GM21447 (cell line): Measurements from ENCODE around the gene TRRAP.

Source experiments
- ATAC-seq: cut with Tn5 transposase; IDR thresholded peaks from one replicate; pipeline ENCODE4 v1.9.1; 2021; ENCODE audit not compliant: unreplicated experiment

TRRAP gene

DNA sequence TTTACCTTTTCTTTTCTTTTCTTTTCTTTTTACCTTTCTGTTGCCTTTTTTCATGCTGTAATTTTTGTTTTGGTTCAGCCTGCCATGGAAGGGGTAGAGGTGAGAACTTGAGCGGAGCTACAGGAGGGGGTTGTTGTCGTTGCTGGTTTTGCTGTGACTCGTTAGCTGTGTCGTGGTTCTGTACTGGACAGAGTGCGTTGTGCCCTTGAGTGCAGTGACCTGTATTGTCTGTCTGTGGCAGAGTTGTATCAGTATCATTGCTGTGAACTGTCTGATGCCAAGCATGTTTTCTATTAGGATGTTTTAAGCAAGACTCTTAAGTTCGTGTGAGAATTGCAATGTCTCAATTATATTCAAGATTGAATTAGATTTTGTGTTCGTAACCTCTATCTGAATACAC is 67.5 kb downstream of the TRRAP start:
- no peak for ATAC-seq

- no peak for ATAC-seq
Observed at GRCh38 chr7:98946389-98946788, 68.1 kb downstream of the TRRAP start.

DNA sequence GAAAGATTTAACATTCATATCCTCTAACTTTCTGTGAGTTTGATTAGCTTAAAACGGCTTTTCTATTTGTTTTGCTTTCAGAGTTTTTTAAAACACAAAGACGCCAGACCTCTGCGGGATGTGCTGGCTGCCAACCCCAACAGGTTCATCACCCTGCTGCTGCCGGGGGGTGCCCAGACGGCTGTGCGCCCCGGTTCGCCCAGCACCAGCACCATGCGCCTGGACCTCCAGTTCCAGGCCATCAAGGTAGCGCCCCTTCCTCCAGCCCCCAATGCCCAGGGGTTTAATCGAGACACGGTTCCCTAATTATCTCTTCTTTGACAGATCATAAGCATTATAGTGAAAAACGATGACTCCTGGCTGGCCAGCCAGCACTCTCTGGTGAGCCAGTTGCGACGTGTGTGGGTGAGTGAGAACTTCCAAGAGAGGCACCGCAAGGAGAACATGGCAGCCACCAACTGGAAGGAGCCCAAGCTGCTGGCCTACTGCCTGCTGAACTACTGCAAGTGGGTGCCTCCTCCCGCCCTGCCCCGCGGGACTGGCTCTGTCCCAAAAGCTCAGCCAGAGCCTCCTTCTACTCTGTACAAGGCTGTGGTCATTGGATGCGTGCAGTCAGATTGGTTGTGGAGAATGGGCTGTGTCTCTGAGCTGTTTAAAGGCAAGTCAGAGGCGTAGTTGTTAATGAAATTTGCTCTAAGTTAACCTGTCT is 71.2 kb downstream of the TRRAP start:
- ATAC-seq, result no peak

GRCh38 chr7:98955992-98956391 is 77.7 kb downstream of the TRRAP start:
- no peak for ATAC-seq

- ATAC-seq, result no peak
Observed at GRCh38 chr7:98956469-98956868, 78.1 kb downstream of the TRRAP start.

DNA sequence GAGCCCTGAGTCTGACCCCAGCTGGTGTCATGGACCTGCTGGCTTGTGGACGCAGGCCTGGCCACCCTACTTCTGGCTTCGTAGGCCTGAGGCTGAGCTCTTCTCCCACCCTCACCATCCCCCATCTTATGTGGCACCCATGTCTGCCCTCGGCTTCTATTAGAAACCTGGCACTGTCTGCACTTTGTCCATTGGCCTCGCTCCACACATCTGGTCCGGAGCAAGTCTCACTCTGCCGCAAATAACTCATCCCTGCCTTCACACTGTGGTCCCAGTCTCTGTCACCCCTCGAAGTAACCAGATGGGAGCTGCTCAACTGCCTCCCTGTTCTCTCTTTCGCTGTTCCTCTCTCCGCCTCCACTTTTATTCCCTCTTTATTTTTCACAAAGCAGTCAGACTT is 78.6 kb downstream of the TRRAP start:
- ATAC-seq, result no peak

- ATAC-seq, result no peak
Observed at GRCh38 chr7:98957766-98958165, 79.4 kb downstream of the TRRAP start.

DNA sequence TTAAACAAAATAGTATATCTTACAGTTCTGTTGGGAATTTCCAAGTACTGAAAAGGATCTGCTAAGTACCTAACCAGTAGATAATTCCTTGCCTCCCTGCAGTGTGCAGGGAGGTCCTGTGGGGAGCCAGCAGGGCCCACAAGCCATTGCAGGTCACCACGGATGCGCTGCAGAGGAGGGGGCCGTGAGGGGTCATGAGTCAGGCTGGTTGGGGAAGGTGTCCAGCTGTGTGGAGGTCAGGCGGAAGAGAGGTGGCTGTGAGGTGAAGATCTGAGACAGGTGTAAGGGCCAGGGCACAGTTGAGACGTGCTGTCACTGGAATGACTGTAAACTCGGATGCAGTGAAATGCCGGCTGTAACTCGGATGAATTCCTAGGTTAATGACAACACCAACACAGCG is 80.6 kb downstream of the TRRAP start:
- ATAC-seq, result no peak

DNA sequence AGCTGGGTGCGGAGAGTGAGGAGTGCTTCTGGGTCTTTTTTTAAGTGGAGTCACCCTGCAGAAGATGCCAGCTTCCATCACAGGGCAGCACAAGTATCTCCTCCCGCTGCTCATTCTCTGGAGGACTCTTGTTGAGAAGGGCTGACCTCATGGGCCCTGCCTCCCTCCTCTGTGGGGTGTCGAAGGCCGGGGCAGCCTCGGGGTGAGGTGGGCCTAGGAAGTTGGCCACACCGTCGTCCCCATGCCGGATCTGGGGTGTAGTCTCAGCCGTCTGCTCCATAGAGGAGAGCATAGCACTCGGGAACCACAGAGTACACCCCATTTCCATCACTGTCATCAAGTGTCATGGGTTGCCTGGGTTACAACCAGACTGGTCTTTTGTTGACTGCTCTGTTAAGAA is 85.0 kb downstream of the TRRAP start:
- ATAC-seq, result no peak

DNA sequence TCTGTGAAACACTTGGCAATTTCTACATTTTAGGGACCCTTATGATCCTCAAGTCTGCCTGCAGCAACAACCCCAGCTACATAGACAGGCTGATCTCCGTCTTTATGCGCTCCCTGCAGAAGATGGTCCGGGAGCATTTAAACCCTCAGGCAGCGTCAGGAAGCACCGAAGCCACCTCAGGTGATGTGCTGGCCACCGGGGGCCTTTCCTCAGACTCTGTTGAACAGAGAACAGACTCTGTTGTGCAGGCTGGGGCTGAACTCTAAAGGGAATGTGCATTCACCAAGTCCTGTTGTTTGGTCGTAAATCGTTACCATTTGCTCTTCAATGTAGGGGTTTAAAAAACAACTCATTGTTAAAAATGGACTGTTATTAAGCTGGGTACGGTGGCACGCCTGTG is 86.3 kb downstream of the TRRAP start:
- no peak for ATAC-seq

DNA sequence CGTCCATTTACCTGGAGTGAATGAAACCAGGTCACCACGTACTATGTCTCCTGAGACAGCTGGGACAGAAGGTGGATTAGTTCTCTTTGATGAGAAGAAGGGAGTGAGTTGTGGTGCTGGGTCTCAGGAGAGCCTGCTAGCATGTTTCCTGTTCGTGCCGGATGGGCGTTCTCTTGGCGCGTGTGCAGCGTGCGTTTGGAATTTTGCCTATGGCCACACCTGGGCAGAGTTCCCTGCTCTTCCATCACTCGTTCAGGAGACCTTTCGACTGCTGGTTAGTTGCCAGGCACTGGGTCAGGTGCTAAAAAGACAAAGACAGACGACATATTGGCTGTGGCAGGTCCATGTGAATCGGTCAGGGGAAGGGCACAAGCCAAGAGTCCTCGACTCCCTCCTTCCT is 90.3 kb downstream of the TRRAP start:
- ATAC-seq, result no peak

DNA sequence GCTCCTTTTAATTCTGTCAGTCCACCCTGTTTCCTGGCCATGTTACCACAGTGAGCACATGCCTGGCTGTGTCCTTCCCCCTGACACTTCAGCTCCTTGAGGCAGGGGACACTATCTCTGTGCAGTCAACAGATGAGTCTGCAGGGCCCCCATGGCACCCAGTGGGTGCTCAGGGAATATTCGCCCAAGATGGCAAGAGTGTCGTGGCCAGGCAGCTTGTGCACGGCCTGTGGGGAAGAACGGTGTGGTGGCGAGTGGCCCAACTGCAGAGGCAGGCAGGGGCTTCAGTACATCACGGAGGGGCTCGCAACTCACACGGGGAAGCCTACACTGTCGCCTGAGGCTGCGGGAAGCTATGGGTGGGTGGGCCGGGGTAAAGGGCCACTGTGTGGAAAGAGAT is 91.1 kb downstream of the TRRAP start:
- ATAC-seq, result no peak

DNA sequence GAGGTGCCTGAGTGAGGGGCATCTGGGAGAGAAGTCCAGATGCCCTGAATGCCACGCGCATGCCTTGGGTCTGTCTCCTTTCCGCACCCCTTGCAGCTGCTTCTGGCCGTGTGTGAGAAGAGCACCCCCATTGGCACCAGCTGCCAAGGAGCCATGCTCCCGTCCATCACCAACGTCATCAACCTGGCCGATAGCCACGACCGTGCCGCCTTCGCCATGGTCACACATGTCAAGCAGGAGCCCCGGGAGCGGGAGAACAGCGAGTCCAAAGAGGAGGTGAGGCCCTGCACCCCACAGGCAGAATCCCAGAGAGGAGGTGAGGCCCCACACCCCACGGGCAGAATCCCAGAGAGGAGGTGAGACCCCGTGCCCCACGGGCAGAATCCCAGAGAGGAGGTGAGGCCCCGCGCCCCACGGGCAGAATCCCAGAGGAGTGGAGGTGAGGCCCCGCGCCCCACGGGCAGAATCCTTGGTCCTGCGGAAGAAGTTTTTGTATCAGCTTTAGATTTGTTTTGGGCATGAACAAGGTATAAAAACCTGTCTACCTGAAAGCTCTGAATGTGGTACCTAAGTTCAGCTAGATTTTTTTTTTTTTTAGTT is 91.8 kb downstream of the TRRAP start:
- no peak for ATAC-seq

GRCh38 chr7:98970805-98971204 is 92.5 kb downstream of the TRRAP start:
- no peak for ATAC-seq

DNA sequence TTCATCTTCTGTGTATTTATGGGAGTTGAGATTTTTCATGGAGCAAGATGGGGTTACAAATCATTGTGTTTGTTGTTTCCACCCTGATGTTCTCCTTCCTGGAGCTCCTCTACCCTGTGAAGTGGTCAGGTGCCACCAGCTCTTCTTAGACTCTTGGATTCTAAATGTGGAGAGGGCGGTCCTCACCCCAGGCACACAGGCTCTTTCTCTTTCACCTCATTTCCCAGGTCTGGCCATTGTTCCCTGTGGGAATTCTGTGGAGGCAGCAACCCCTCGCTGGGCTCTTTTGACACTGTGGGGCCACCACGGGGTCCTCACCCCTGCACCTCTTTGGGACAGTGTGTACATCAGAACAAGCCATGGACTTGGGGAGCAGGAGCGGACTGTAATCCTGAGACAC is 95.9 kb downstream of the TRRAP start:
- no peak for ATAC-seq

DNA sequence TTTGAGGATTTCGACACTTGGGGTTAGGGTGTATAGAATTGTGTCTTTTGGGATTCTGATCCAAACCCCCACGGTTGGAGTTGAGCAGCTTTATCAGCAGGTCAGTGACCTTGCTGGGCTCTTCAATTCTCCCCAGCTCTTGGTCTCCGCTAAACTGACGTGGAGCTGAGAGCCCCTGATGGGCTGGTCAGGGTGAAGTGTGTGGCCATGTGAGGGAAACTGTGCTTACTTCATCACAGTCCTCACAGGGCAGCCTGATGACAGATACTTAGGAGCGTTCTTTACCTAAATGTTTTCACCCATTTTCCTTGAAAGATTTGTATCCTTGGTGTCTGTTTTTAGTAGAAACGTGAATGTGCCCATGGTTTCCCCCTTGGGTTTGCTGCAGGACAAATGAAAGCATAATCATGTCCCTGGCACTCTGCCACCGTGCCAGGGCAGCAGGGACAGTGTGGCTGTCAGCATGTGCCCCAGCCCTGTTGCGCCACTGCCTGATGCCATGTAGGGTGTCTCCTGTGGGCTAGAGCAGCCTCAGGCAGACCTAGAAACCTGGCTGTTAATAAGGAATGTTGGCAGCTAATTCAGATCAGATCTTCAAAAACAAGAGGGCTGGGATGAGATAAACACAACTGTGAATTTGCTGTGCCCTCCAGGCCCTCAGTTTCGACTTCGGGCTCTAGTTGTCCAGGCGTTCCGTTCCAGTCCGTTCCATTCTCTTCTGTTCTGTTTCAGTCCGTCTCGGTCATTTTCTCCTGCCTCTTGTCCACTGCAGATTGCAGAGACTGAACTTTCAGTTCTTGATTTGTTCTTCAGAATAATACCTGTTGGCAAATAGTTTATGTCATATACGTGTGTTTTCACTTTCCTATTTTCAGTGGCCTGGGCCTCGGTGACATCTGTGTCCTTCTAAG is 96.8 kb downstream of the TRRAP start:
- ATAC-seq, result no peak

- ATAC-seq, result no peak
Observed at GRCh38 chr7:98976396-98977185, 98.3 kb downstream of the TRRAP start.

- ATAC-seq, result no peak
Observed at GRCh38 chr7:98978672-98979071, 100.3 kb downstream of the TRRAP start.

DNA sequence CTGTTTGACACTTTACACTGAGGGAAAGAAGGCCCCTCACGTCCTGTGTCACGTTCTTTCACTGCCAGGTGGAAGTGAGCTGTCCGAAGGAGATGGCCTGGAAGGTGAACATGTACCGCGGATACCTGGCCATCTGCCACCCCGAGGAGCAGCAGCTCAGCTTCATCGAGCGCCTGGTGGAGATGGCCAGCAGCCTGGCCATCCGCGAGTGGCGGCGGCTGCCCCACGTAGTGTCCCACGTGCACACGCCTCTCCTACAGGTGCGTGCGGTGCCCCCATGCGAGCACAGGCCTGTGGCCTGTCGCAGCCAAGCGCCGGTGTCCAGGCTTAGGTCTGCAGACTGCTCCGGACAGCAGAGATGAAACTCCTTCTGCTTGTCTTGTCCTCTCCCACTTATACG is 103.4 kb downstream of the TRRAP start:
- no peak for ATAC-seq

GRCh38 chr7:98982686-98983085 is 104.4 kb downstream of the TRRAP start:
- no peak for ATAC-seq

GRCh38 chr7:98984126-98984525 is 105.8 kb downstream of the TRRAP start:
- no peak for ATAC-seq
